ENCODE data around the gene PADI2.

Gene PADI2

DNA sequence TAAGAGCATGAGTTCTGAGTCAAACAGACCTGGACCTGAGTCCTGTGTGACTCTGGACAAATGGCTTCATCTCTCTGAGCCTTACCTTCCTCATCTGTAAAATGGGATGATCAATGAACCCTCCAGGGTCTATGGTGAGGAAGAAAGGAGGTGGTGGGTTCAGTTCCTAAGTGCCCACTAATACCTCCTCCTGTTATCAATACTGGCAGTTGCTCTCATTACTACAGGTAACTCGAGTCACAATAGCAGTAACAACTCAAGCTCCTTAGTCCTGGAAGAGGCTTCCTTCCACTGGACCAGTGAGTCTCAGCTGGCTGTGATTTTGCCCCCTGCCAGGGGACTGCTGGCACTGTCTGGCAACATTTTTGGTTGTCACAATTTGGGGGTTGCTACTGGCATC, 2.6 kb downstream of the PADI2 start:
- H3K4me3 ChIP-seq (ENCODE audit: low read length): no peak overlapping the region
- H3K4me1 ChIP-seq (ENCODE audit: control insufficient read depth, low read length): peaks cover 19% of the 10 kb centered on the region
- no peaks in the 10 kb centered on the region for H3K79me2 ChIP-seq (ENCODE audit: control insufficient read depth, low read length)
- TF ChIP-seq, protein P1, sequence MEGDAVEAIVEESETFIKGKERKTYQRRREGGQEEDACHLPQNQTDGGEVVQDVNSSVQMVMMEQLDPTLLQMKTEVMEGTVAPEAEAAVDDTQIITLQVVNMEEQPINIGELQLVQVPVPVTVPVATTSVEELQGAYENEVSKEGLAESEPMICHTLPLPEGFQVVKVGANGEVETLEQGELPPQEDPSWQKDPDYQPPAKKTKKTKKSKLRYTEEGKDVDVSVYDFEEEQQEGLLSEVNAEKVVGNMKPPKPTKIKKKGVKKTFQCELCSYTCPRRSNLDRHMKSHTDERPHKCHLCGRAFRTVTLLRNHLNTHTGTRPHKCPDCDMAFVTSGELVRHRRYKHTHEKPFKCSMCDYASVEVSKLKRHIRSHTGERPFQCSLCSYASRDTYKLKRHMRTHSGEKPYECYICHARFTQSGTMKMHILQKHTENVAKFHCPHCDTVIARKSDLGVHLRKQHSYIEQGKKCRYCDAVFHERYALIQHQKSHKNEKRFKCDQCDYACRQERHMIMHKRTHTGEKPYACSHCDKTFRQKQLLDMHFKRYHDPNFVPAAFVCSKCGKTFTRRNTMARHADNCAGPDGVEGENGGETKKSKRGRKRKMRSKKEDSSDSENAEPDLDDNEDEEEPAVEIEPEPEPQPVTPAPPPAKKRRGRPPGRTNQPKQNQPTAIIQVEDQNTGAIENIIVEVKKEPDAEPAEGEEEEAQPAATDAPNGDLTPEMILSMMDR (IDR thresholded peaks at IDR 0.05; ENCODE audit: low read depth, low read length, poor library complexity, severe bottlenecking): no peak
- no peak for TF ChIP-seq EZH2phosphoT487 (IDR thresholded peaks at IDR 0.05; ENCODE audit: borderline replicate concordance, low read length)
- H3K9me3 ChIP-seq (ENCODE audit: control insufficient read depth, insufficient read depth, low read length): no peaks in the 10 kb centered on the region
- H4K20me1 ChIP-seq (ENCODE audit: control insufficient read depth, insufficient read depth, low read depth, low read length): no peaks in the 10 kb centered on the region
- H3K4me2 ChIP-seq (ENCODE audit: low read length): no peak overlapping the region
- H3K27ac ChIP-seq (ENCODE audit: low read depth, low read length): no peak overlapping the region
- no peaks in the 10 kb centered on the region for H3F3A ChIP-seq (ENCODE audit: control insufficient read depth, insufficient read depth)
- no peaks in the 10 kb centered on the region for H3K36me3 ChIP-seq (ENCODE audit: control insufficient read depth, low read length)
- no peaks in the 10 kb centered on the region for H3K9me2 ChIP-seq (replicated peaks; ENCODE audit: control insufficient read depth, low read length)
- peaks cover 30% of the 10 kb centered on the region for H3K27me3 ChIP-seq (ENCODE audit: control insufficient read depth, low read length)

DNA sequence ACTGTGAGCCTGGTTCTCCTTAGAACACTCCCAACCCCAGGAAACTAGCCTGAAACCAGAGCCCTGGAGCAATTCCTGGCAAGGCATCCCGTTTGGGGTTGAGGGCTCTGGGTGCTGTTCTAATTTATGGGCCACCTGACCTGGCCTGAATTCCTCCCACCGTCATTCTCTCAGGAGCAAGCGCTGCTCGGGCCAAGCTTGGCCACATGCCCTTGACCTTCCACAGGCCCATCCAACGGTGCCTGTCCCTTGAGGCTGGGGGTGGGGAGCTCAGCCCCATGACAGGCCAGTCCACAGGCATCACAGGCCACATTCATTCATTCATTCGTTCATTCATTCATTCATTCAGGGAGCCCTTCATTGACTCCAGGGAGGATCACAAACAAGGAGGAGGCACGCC, 5.3 kb downstream of the PADI2 start:
- Histone ChIP-seq H4K20me1 (ENCODE audit: control insufficient read depth, insufficient read depth, low read depth, low read length) (no peaks in the 10 kb centered on the region), H3K4me3 (ENCODE audit: low read length) (no peak overlapping the region), H3K79me2 (ENCODE audit: control insufficient read depth, low read length) (no peaks in the 10 kb centered on the region), H3K27ac (ENCODE audit: low read depth, low read length) (no peak overlapping the region), H3F3A (ENCODE audit: control insufficient read depth, insufficient read depth) (no peaks in the 10 kb centered on the region), H3K4me1 (ENCODE audit: control insufficient read depth, low read length) (peaks cover 4% of the 10 kb centered on the region), H3K9me3 (ENCODE audit: control insufficient read depth, insufficient read depth, low read length) (no peaks in the 10 kb centered on the region), H3K36me3 (ENCODE audit: control insufficient read depth, low read length) (no peaks in the 10 kb centered on the region), H3K27me3 (ENCODE audit: control insufficient read depth, low read length) (peaks cover 21% of the 10 kb centered on the region), H3K4me2 (ENCODE audit: low read length) (no peak overlapping the region), H3K9me2 (replicated peaks; ENCODE audit: control insufficient read depth, low read length) (no peaks in the 10 kb centered on the region)
- no peak for TF ChIP-seq EZH2phosphoT487 (IDR thresholded peaks at IDR 0.05; ENCODE audit: borderline replicate concordance, low read length)
- TF ChIP-seq, protein P1 (IDR thresholded peaks at IDR 0.05; ENCODE audit: low read depth, low read length, poor library complexity, severe bottlenecking): no peak

DNA sequence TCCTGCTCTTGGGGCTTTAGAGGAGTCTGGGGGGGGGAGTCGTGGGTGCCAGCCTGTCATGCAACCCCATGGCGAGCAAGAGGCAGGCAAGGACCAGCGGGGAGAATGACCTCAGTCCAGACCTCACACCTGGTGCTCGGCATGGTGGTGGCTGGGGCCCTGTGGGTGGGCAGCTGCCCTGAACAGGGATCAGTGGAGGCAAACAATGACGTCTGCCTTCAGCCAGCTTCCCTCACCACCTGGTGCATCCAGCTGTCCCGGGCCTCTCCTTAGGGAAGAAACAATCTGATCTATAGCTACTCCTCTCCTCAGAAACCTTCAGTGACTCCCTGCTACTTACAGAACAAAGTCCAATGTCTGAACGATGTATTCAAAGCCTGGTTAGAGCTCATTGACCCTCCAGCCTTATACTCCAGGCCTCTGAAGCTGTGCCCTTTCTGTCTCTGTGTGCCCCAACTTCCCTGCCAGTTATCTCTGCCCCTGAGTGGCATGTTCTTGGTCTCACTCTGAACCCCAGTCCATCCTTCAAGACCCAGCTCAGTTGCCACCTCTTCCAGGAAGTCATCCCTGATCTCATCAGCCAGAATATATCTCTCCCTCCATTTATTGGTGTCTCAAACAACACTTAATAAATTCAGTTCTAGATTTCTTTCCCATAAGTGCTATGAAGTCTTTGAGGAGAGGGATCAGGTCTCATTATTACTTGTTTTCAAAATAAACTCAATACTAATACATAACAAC, 6.6 kb downstream of the PADI2 start:
- no peaks in the 10 kb centered on the region for H3K36me3 ChIP-seq (ENCODE audit: control insufficient read depth, low read length)
- H3K9me2 ChIP-seq (replicated peaks; ENCODE audit: control insufficient read depth, low read length): no peaks in the 10 kb centered on the region
- peaks cover 8% of the 10 kb centered on the region; the same call in 1 of the 2 replicates for H3K27me3 ChIP-seq (ENCODE audit: control insufficient read depth, low read length)
- no peaks in the 10 kb centered on the region for H4K20me1 ChIP-seq (ENCODE audit: control insufficient read depth, insufficient read depth, low read depth, low read length)
- no peak overlapping the region for H3K4me2 ChIP-seq (ENCODE audit: low read length)
- H3K79me2 ChIP-seq (ENCODE audit: control insufficient read depth, low read length): no peaks in the 10 kb centered on the region
- TF ChIP-seq, protein P1 (IDR thresholded peaks at IDR 0.05; ENCODE audit: low read depth, low read length, poor library complexity, severe bottlenecking): no peak
- no peak for TF ChIP-seq EZH2phosphoT487 (IDR thresholded peaks at IDR 0.05; ENCODE audit: borderline replicate concordance, low read length)
- no peaks in the 10 kb centered on the region for H3K9me3 ChIP-seq (ENCODE audit: control insufficient read depth, insufficient read depth, low read length)
- no peaks in the 10 kb centered on the region for H3K4me1 ChIP-seq (ENCODE audit: control insufficient read depth, low read length)
- no peak overlapping the region for H3K27ac ChIP-seq (ENCODE audit: low read depth, low read length)
- H3F3A ChIP-seq (ENCODE audit: control insufficient read depth, insufficient read depth): no peaks in the 10 kb centered on the region
- no peak overlapping the region for H3K4me3 ChIP-seq (ENCODE audit: low read length)
